ENCODE data around the gene NAALADL2.

The NAALADL2 gene

GRCh38 chr3:175668300-175668699, 809.2 kb downstream of the NAALADL2 start:
- Histone ChIP-seq H3K27ac (no peak overlapping the region), H3K36me3 (no peaks in the 10 kb centered on the region), H3K4me1 (peaks cover 0 to 5% (median 0%) of the 10 kb centered on the region in 4 donors), H3K9me3 (no peaks in the 10 kb centered on the region), H3K27me3 (no peaks in the 10 kb centered on the region), H3K4me3 (no peak overlapping the region)
- no peak for DNase-seq
- TF ChIP-seq, protein P1, sequence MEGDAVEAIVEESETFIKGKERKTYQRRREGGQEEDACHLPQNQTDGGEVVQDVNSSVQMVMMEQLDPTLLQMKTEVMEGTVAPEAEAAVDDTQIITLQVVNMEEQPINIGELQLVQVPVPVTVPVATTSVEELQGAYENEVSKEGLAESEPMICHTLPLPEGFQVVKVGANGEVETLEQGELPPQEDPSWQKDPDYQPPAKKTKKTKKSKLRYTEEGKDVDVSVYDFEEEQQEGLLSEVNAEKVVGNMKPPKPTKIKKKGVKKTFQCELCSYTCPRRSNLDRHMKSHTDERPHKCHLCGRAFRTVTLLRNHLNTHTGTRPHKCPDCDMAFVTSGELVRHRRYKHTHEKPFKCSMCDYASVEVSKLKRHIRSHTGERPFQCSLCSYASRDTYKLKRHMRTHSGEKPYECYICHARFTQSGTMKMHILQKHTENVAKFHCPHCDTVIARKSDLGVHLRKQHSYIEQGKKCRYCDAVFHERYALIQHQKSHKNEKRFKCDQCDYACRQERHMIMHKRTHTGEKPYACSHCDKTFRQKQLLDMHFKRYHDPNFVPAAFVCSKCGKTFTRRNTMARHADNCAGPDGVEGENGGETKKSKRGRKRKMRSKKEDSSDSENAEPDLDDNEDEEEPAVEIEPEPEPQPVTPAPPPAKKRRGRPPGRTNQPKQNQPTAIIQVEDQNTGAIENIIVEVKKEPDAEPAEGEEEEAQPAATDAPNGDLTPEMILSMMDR (IDR thresholded peaks at IDR 0.05) = no peak
- intact Hi-C loops (cut with DNase I; ENCODE audit: low total_unique reads) = no loop called here

DNA sequence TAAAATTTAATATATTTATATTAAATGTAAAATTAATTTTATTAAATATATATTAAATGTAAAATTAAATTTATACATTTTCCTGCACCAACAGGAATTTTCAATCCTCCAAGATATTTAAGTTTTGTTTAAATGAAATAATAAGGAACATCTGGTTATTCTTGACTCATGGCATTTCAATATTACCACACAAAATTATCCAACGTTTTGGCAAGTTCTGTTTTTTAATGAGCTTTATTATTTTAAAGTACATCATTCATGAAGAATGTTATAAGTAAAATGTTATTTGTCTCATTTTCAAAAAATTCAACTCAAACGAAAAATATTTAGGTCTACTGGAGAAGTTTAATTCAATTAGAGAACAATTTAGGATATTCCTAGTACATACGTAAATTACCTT, 811.4 kb downstream of the NAALADL2 start:
- no peak for DNase-seq
- intact Hi-C loops (cut with DNase I; ENCODE audit: low total_unique reads) = no loop called here
- TF ChIP-seq, protein P1 (IDR thresholded peaks at IDR 0.05) = no peak
- Histone ChIP-seq H3K27ac (no peak overlapping the region), H3K4me3 (no peak overlapping the region), H3K4me1 (peaks cover 0 to 5% (median 0%) of the 10 kb centered on the region in 4 donors), H3K27me3 (no peaks in the 10 kb centered on the region), H3K9me3 (no peaks in the 10 kb centered on the region), H3K36me3 (no peaks in the 10 kb centered on the region)

DNA sequence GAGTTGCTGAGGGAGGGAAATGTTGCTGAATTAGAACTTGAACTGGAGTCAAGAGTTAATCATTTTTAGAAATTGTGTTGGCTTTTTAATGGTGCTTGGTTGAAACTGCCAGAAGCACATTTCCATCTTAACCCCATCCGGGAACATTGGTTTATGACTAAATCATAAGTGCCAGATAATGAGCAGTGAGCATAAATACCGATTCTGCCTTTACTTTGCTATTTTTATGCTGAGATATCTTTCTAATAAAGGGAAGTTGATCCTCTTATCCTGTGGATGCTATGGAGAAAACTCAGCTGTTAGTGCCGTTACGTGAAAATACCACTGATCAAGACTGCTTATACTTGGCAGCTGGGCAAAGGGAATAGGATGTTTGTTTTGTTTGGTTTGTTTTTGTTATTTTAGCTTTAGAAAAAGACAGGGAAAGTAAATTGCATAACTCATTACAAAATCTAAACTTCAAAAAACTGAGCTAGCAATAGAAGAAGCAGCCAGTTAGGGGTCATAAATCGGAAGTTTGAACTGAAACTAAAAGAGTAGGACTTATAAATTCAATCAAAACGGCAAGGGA, 813.1 kb downstream of the NAALADL2 start:
- TF ChIP-seq, protein P1 (IDR thresholded peaks at IDR 0.05) = no peak
- Histone ChIP-seq H3K27ac (peak overlapping the region; percentile 34 to 42), H3K9me3 (no peaks in the 10 kb centered on the region), H3K4me3 (peak overlapping the region; percentile 37 to 45), H3K27me3 (no peaks in the 10 kb centered on the region), H3K4me1 (peaks cover 0 to 5% (median 0%) of the 10 kb centered on the region in 4 donors), H3K36me3 (no peaks in the 10 kb centered on the region)
- intact Hi-C loops (cut with DNase I; ENCODE audit: low total_unique reads) = no loop called here
- DNase-seq = no peak

- no peaks in the 10 kb centered on the region for H3K4me1 ChIP-seq
- no peaks in the 10 kb centered on the region for H3K36me3 ChIP-seq
- intact Hi-C loops (cut with DNase I; ENCODE audit: low total_unique reads) = no loop called here
- H3K9me3 ChIP-seq = peaks cover 0 to 10% (median 0%) of the 10 kb centered on the region in 3 donors
- DNase-seq = no peak
- TF ChIP-seq, protein P1 (IDR thresholded peaks at IDR 0.05) = no peak
- H3K27me3 ChIP-seq = no peaks in the 10 kb centered on the region
- no peak overlapping the region for H3K4me3 ChIP-seq
- H3K27ac ChIP-seq = no peak overlapping the region
Observed at GRCh38 chr3:175679568-175679967, 820.4 kb downstream of the NAALADL2 start.

GRCh38 chr3:175692256-175692655, 833.1 kb downstream of the NAALADL2 start:
- DNase-seq = no peak
- Histone ChIP-seq H3K4me3 (no peak overlapping the region), H3K4me1 (peaks cover 0 to 9% (median 0%) of the 10 kb centered on the region in 4 donors), H3K27ac (no peak overlapping the region), H3K27me3 (no peaks in the 10 kb centered on the region), H3K9me3 (no peaks in the 10 kb centered on the region), H3K36me3 (no peaks in the 10 kb centered on the region)
- intact Hi-C loops (cut with DNase I; ENCODE audit: low total_unique reads) = no loop called here
- TF ChIP-seq, protein P1 (IDR thresholded peaks at IDR 0.05) = no peak

GRCh38 chr3:175695251-175695650, 836.1 kb downstream of the NAALADL2 start:
- TF ChIP-seq, protein P1 (IDR thresholded peaks at IDR 0.05) = no peak
- intact Hi-C loops (cut with DNase I; ENCODE audit: low total_unique reads) = no loop called here

More at GRCh38 chr3:175695251-175695650, 836.1 kb downstream of the NAALADL2 start:
- no peaks in the 10 kb centered on the region for H3K27me3 ChIP-seq
- H3K36me3 ChIP-seq = no peaks in the 10 kb centered on the region
- H3K9me3 ChIP-seq = no peaks in the 10 kb centered on the region
- H3K4me1 ChIP-seq = peaks cover 0 to 9% (median 0%) of the 10 kb centered on the region in 4 donors
- no peak overlapping the region for H3K27ac ChIP-seq
- no peak overlapping the region for H3K4me3 ChIP-seq
- DNase-seq = no peak

Data from tibial artery (tissue), 4 donors.